Breast epithelium (tissue), 4 donors: ENCODE data around the gene ASMTL. TPM values are rescaled to one million over a fixed set of nuclear protein-coding genes. Genes with fewer than 3 reads are reported as not detected.

Experiments used
- DNase-seq, 2 donors: peaks; one replicate each; pipeline ENCODE4 v3.0.0-alpha.2; 2019; ENCODE audit warnings: low spot score in 2 of 2
- H3K27ac ChIP-seq, 2 donors: fragments of 200-600 bp; sonication (generic) in 1 of 2; one replicate each; pipeline ENCODE4 v1.5.1; 2016 to 2019; ENCODE audit warnings: mild to moderate bottlenecking in 1 of 2
- H3K27me3 ChIP-seq, 2 donors: fragments of 200-600 bp; sonication (generic) in 1 of 2; one replicate each; pipeline versions ENCODE4 v1.5.1 to v1.6.0; 2017 to 2019; ENCODE audit warnings: control low read depth in 1 of 2, mild to moderate bottlenecking in 1 of 2
- H3K36me3 ChIP-seq: fragments of 200-600 bp; one replicate; pipeline ENCODE4 v1.5.1; 2019
- H3K4me1 ChIP-seq, 2 donors: fragments of 200-600 bp; sonication (generic); one replicate each; pipeline ENCODE4 v1.5.1; 2016 to 2019; ENCODE audit warnings: control low read depth in 1 of 2
- H3K4me3 ChIP-seq, 3 donors: fragments of 200-600 bp; sonication (generic); 1 replicate in 2 of 3; 2 replicates in 1 of 3; pipeline ENCODE4 v1.5.1; 2016 to 2019; ENCODE audit warnings: mild to moderate bottlenecking in 3 of 3, moderate library complexity in 2 of 3
- H3K9me3 ChIP-seq, 2 donors: fragments of 200-600 bp; sonication (generic) in 1 of 2; one replicate each; pipeline ENCODE4 v1.5.1; 2016 to 2019; ENCODE audit warnings: control low read depth in 1 of 2
- POLR2A ChIP-seq: fragments of 450-650 bp; IDR thresholded peaks from one replicate; pipeline ENCODE4 v1.6.1; 2016; ENCODE audit warnings: antibody characterized with exemption, mild to moderate bottlenecking, moderate library complexity
- POLR2AphosphoS5 ChIP-seq, 3 donors: sonication (generic); formaldehyde crosslinking; IDR thresholded peaks; one replicate each; pipeline ENCODE4 v1.6.1; 2017; ENCODE audit warnings: antibody characterized with exemption in 3 of 3
- intact Hi-C: fragments of 100-400 bp; cut with DNase I; formaldehyde crosslinking; loops from one replicate; pipeline ENCODE4 v1.15.1; 2023; ENCODE audit warnings: low total_unique reads
- total RNA-seq, 3 donors: library from RNA; depleted of rRNA; stranded (reverse); fragments of >200 nt; gene quantifications; one replicate each; pipeline ENCODE4 v1.1.0, GENCODE V29; 2016
- TF ChIP-seq, protein P1 (sequence below), 3 donors: fragments of 450-650 bp; IDR thresholded peaks; one replicate each; pipeline ENCODE4 v1.5.1; 2016 to 2017; ENCODE audit warnings: antibody characterized with exemption in 3 of 3, mild to moderate bottlenecking in 3 of 3, moderate library complexity in 3 of 3

ASMTL gene
- total RNA-seq, 3 donors from 2014 or later = 22.8 to 29.1 (median 28.2) TPM

DNA sequence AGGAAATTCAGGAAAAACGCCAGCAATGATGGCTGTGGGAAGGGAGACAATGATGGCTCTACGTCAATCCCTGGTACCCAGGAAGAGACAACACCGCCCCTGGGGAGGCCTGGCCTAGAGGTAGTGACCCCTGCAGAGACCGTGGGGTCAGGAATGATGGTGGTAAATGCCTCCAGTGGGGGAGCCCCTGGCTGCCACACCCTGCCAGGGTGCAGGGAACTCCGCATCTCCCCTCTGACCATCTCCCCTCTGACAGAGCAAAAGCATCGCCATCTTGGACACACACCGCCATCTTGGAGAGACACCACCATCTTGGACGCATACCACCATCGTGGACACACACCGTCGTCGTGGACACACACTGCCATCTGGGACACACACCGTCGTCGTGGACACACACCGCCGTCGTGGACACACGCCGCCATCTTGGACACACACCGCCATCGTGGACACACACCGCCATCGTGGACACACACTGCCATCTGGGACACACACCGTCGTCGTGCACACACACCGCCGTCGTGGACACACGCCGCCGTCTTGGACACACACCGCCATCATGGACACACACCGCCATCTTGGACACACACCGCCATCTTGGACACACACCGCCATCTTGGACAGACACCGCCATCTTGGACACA lies 9.9 kb downstream of the ASMTL start:
- peak in 1 of 2 donors; percentile 22 for DNase-seq
- H3K27ac ChIP-seq = no peak overlapping the region

DNA sequence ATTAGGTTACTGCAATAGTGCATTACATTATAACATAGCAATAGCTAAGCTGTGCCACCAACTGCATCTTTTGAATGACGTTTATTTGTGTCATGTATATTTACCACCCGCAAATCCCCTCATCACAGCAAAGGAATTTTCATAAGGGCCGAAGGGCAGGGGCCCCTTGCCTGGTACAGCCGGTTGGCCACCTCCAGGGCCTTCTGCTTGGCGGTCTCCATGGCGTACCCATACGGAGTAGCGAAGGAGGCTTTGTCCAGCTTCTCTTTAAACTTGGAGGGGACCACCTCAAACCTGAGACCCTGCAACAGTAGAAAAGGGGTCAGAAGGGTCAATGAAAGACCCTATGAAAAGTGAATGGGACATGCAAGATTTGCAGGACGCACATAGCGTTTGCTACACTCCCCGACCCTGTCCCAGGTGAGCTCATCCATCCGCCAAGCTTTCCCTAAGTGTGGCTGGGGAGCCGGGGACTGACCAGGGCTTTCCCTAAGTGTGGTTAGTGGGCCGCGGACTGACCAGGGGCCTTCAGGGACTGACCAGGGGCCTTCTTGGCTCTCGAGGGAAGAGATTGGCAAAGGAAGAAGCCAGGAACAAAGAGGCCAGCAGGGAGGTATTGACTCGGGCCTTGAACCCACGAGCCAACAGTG lies 10.6 kb downstream of the ASMTL start:
- intact Hi-C loops = no loop called here

More for the DNA sequence above, 9.9 kb downstream of the ASMTL start:
- Histone ChIP-seq H3K4me1 (no peaks in the 10 kb centered on the region), H3K9me3 (peaks cover 4 to 5% of the 10 kb centered on the region in 2 donors), H3K27me3 (no peaks in the 10 kb centered on the region), H3K36me3 (no peaks in the 10 kb centered on the region), H3K4me3 (no peak overlapping the region)
- TF ChIP-seq POLR2AphosphoS5 (IDR thresholded peaks at IDR 0.05) = no peak
- intact Hi-C loops = no loop called here

DNA sequence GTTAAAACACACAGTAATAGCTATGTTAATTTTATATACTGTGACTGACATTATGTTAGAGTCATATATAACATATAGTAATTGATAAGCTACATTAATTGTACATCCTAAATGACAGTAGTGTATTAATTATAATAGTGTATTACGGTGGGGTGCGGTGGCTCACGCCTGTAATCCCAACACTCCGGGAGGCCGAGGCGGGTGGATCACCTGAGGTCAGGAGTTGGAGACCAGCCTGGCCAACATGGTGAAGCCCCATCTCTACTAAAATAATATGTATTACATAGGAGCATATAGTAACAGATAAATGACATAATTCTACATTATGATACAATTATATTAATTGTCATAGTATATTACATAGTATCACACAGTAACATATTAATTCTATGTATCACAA lies 12.2 kb downstream of the ASMTL start:
- no peaks in the 10 kb centered on the region for H3K36me3 ChIP-seq
- H3K4me3 ChIP-seq = no peak overlapping the region
- H3K4me1 ChIP-seq = no peaks in the 10 kb centered on the region
- no peak overlapping the region for H3K27ac ChIP-seq
- no peaks in the 10 kb centered on the region for H3K27me3 ChIP-seq
- TF ChIP-seq, protein P1, sequence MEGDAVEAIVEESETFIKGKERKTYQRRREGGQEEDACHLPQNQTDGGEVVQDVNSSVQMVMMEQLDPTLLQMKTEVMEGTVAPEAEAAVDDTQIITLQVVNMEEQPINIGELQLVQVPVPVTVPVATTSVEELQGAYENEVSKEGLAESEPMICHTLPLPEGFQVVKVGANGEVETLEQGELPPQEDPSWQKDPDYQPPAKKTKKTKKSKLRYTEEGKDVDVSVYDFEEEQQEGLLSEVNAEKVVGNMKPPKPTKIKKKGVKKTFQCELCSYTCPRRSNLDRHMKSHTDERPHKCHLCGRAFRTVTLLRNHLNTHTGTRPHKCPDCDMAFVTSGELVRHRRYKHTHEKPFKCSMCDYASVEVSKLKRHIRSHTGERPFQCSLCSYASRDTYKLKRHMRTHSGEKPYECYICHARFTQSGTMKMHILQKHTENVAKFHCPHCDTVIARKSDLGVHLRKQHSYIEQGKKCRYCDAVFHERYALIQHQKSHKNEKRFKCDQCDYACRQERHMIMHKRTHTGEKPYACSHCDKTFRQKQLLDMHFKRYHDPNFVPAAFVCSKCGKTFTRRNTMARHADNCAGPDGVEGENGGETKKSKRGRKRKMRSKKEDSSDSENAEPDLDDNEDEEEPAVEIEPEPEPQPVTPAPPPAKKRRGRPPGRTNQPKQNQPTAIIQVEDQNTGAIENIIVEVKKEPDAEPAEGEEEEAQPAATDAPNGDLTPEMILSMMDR (IDR thresholded peaks at IDR 0.05) = no peak
- no peak for TF ChIP-seq POLR2A
- no peak for TF ChIP-seq POLR2AphosphoS5 (IDR thresholded peaks at IDR 0.05)
- H3K9me3 ChIP-seq = no peaks in the 10 kb centered on the region
- intact Hi-C loops = no loop called here
- peak in 1 of 2 donors; percentile 12 for DNase-seq

More for the DNA sequence above, 10.6 kb downstream of the ASMTL start:
- no peak overlapping the region for H3K4me3 ChIP-seq
- no peaks in the 10 kb centered on the region for H3K36me3 ChIP-seq
- no peak overlapping the region for H3K27ac ChIP-seq
- peak in 1 of 2 donors; percentile 22 for DNase-seq
- no peaks in the 10 kb centered on the region for H3K4me1 ChIP-seq
- H3K9me3 ChIP-seq = peaks cover 1 to 3% of the 10 kb centered on the region in 2 donors
- H3K27me3 ChIP-seq = no peaks in the 10 kb centered on the region
- TF ChIP-seq, protein P1 (IDR thresholded peaks at IDR 0.05) = no peak
- TF ChIP-seq POLR2A (no peak), POLR2AphosphoS5 (IDR thresholded peaks at IDR 0.05) (no peak)

DNA sequence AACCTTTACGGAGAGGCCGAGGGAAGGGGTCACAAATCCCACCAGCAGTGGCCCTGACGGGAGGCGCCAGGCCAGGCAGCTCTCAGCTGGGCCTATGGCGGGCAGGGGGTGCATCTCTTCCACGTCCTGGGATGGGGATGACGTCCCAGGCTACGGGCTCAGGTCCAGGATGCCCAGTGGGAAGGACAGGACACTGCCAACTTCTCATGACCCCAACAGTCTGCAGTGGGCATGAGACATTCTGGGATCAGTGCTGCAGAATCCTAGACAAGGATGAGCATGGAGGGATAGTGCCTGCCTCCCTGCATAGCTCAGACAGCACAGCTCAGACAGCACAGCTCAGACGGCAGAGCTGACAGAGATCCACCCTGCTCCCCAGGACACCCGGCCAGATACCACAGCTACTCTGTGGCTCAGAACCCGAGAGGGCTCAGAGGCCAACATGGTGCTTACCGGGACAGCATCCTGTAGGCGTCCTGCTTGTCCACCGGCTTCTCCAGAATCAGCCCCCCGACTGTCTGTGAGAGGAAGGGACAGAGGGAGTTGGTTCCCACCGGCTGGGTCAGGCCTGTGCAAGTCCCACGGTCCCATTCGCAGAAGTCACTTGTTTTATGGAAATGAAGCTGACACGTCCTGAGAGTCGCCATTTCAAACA lies 17.3 kb downstream of the ASMTL start:
- peak in 1 of 2 donors; percentile 39 for DNase-seq
- H3K9me3 ChIP-seq = no peaks in the 10 kb centered on the region
- no peak overlapping the region for H3K27ac ChIP-seq
- no peak for TF ChIP-seq POLR2AphosphoS5 (IDR thresholded peaks at IDR 0.05)
- TF ChIP-seq POLR2A = no peak
- TF ChIP-seq, protein P1 (IDR thresholded peaks at IDR 0.05) = no peak
- no peaks in the 10 kb centered on the region for H3K36me3 ChIP-seq
- H3K27me3 ChIP-seq = no peaks in the 10 kb centered on the region
- no peak overlapping the region for H3K4me3 ChIP-seq
- intact Hi-C loops = no loop called here
- no peaks in the 10 kb centered on the region for H3K4me1 ChIP-seq

DNA sequence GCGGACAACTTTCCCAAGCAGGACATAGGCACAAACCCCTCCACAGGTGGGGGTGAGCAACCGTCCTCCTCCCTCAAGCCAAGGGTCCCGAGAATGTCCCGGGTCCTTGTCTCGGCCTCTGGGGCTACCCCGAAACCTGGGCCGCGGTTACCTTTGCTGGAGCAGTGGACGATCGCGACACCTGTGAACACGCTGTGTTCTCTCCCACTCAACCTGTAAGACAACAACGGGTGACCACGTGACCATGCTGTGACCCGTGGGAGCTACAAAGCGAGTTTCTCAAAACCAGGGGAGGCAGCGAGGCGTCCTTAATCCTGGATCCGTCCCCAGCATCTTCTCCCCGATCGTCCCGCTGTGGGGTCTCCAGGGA lies 17.9 kb downstream of the ASMTL start:
- Histone ChIP-seq H3K36me3 (no peaks in the 10 kb centered on the region), H3K9me3 (no peaks in the 10 kb centered on the region), H3K4me3 (no peak overlapping the region), H3K4me1 (no peaks in the 10 kb centered on the region), H3K27me3 (no peaks in the 10 kb centered on the region), H3K27ac (no peak overlapping the region)
- no peak for TF ChIP-seq POLR2A
- no peak for TF ChIP-seq POLR2AphosphoS5 (IDR thresholded peaks at IDR 0.05)
- TF ChIP-seq, protein P1 (IDR thresholded peaks at IDR 0.05) = no peak
- DNase-seq = peak in 1 of 2 donors; percentile 42
- intact Hi-C loops = no loop called here
